ENCODE results near the gene THRA.
A peak's percentile ranks its signal among the peaks of the same experiment; 100 is the strongest.

Gene THRA

DNA sequence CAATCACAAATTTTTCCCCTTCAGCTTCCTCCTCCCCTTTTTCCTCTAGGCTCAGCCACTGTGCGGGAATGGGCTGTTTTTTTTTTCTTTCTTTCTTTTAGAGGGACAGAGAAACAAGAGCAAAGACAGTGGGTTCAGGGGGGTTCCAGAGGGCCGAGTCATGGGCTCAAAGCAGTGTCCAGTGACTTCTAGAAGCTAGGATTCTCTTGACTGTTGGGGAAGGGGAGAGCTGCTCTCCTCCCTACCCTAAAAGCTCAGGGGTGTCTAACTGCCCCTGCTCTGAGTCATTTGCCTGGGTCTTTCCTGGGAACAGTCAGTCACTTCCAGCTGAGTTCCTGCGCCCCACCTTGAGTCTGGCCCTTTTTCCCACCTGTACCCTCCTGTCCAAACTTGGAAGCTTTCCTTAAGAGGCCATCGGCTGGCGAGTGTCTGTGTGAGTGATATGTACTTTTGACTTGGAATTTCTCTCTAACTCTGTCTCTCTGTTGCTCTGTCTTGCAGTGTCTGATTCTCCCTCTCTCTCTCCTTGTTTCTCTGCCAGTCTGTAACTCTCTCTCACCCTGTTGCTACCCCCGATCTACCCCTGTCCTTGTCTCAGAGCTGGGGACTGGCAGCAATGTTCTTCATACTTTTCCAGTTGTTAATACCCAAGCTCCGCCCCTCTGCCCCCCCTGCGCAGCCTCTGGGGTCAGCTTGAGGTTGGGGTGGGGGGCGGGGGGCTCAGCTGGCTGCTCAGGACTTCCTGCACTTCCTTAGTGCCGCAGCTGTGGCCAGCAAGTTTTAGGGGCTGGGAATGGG lies 2.4 kb downstream of the THRA start:
- TF ChIP-seq, protein P1, sequence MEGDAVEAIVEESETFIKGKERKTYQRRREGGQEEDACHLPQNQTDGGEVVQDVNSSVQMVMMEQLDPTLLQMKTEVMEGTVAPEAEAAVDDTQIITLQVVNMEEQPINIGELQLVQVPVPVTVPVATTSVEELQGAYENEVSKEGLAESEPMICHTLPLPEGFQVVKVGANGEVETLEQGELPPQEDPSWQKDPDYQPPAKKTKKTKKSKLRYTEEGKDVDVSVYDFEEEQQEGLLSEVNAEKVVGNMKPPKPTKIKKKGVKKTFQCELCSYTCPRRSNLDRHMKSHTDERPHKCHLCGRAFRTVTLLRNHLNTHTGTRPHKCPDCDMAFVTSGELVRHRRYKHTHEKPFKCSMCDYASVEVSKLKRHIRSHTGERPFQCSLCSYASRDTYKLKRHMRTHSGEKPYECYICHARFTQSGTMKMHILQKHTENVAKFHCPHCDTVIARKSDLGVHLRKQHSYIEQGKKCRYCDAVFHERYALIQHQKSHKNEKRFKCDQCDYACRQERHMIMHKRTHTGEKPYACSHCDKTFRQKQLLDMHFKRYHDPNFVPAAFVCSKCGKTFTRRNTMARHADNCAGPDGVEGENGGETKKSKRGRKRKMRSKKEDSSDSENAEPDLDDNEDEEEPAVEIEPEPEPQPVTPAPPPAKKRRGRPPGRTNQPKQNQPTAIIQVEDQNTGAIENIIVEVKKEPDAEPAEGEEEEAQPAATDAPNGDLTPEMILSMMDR (IDR thresholded peaks at IDR 0.05; ENCODE audit: low read depth, low read length) = no peak
- in situ Hi-C loops (cut with HindIII; ENCODE audit: low sequenced_read_pairs) = loop anchor here (25.0 kb wide), 1 partner anchor 122 kb away; the partner anchor contains the start of gene RAPGEFL1
- H3K4me3 ChIP-seq (ENCODE audit: low read depth, low read length) = peak overlapping the region; percentile 20
- DNase-seq (ENCODE audit: low read depth, low spot score) = peak; percentile 58

DNA sequence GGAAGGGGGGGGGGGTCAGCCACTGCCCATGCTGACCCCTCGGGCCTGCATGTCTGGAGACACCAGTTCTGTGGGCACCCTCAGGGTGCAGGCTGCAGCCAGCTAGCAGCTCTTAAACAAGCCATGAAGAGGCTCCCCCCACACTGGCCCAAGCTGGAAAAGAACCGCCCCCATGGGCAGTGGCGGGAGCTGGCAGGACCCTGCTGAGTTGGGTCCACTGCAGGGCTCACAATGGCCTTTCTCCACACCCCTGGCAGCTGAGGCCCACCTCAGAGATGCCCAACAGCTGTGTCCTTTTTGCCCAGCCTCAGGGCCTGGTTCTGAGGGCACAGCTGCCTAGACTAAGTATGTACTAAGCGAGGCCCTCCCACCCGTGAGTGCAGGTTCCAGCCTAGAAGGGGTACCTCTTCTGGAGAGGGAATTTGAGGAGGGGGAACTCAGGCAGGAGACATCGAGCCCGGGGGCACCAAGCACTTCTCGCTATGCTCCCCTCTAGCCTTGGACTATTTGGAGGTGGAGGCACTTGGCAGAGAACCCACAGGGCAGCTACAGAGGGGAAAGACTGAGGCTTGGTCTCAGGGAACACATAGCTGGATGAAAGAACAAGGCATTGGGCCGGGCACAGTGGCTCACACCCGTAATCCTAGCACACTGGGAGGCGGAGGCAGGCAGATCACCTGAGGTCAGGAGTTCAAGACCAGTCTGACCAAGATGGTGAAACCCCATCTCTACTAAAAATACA lies 3.2 kb downstream of the THRA start:
- no peak overlapping the region for H3K4me3 ChIP-seq (ENCODE audit: low read depth, low read length)
- no peak for DNase-seq (ENCODE audit: low read depth, low spot score)
- in situ Hi-C loops (cut with HindIII; ENCODE audit: low sequenced_read_pairs) = loop anchor here (25.0 kb wide), 1 partner anchor 121 kb away; the partner anchor contains the start of gene RAPGEFL1
- TF ChIP-seq, protein P1 (IDR thresholded peaks at IDR 0.05; ENCODE audit: low read depth, low read length) = no peak

DNA sequence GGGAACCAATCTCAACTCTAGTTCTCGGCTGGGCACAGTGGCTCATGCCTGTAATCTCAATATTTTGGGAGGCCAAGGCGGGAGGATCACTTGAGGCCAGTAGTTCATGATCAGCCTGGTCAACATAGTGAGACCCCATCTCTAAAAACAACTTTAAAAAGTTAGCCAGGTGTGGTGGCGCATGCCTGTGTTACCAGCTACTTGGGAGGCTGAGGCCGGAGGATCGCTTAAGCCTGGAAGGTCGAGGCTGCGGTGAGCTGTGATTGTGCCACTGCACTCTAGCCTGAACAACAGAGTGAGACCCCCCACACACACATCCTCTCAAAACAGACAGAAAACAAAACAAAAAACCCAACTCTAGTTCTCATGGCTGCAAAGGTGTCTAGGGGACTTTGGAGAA lies 4.9 kb downstream of the THRA start:
- H3K4me3 ChIP-seq (ENCODE audit: low read depth, low read length) = no peak overlapping the region
- no peak for DNase-seq (ENCODE audit: low read depth, low spot score)
- TF ChIP-seq, protein P1 (IDR thresholded peaks at IDR 0.05; ENCODE audit: low read depth, low read length) = no peak
- in situ Hi-C loops (cut with HindIII; ENCODE audit: low sequenced_read_pairs) = loop anchor here (25.0 kb wide), 1 partner anchor 120 kb away; the partner anchor contains the start of gene RAPGEFL1

DNA sequence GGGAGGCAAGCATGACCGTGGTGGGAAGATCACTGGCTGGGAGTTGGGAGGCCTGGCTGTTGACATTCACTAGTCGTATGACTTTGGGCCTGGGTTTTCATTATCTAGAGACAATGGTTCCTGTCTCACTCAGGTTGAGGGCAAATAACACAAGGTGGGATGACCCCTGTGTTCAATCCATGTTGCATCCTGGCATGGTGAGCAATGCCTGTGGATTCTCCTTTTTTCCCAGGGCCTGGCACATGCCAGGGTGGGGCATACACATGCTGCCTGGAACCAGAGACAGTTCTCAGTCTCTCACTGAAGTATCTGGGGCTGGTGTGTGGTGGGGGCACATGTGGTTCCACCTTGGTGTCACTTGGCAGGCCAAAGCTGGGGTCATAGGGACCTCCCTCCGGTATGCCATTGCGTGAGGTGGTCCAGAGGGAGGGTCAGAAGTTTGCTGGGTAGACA lies 5.4 kb downstream of the THRA start:
- in situ Hi-C loops (cut with HindIII; ENCODE audit: low sequenced_read_pairs) = loop anchor here (25.0 kb wide), 1 partner anchor 119 kb away; the partner anchor contains the start of gene RAPGEFL1
- TF ChIP-seq, protein P1 (IDR thresholded peaks at IDR 0.05; ENCODE audit: low read depth, low read length) = no peak
- no peak overlapping the region for H3K4me3 ChIP-seq (ENCODE audit: low read depth, low read length)
- no peak for DNase-seq (ENCODE audit: low read depth, low spot score)

DNA sequence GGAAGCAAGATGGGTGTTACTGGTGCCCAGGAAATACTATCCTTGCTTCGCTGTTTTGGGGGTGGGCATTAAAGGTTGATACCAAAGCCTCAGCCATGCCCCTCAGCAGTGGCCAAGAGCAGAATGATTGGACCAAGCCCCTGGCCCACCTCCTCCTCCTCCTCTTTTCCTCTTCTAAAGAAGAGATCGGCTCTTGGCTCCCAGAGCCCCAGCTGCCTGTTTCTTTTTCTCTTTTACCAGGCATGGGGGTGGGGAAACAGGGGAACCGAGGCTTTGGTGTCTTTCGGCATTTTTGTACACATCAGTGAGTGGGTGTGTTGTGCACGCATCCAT lies 5.8 kb downstream of the THRA start:
- DNase-seq (ENCODE audit: low read depth, low spot score) = no peak
- in situ Hi-C loops (cut with HindIII; ENCODE audit: low sequenced_read_pairs) = loop anchor here (25.0 kb wide), 1 partner anchor 119 kb away; the partner anchor contains the start of gene RAPGEFL1
- TF ChIP-seq, protein P1 (IDR thresholded peaks at IDR 0.05; ENCODE audit: low read depth, low read length) = no peak
- H3K4me3 ChIP-seq (ENCODE audit: low read depth, low read length) = peak overlapping the region; percentile 24

DNA sequence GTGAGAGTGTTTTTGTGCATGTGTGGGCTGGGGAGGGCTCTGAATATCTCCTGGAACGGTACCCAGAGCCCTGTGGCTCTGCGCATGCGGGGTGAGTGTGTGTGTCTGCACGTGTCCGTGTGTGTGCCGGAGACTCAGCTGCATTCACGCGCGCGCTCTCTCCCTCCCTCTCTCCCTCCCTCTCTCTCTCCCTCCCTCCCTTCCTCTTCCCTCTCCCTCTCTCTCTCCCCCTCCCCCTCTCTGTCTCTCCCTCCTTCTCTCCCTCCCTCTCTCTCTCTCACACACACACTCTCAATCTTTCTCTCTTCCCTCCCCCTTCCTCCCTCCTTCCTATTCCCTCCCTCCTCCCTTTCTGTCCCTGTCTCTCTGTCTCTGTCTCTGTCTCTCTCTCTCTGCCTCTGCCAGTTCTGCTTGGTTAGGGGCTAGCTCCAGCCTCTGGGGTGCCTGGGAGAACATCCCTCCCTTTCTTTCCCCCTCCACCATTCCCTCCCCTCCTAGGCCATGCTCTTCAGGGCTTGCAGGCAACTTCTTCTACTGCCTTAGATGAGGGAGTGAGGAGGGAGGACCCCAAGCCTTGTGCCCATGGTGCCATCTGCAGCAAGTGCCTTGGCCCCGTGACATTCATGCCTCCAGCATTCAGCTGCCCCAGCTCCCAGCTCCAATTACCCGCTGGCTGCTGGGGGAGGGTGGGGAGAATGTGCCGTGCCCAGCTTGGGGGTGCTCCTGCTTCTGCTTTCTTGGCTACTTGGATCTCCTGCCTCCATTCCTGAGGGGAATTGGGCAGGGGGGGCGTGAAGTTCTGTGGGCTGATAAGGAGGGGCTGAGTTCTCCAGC lies 6.4 kb downstream of the THRA start:
- TF ChIP-seq, protein P1 (IDR thresholded peaks at IDR 0.05; ENCODE audit: low read depth, low read length) = no peak
- peak; percentile 75 for DNase-seq (ENCODE audit: low read depth, low spot score)
- in situ Hi-C loops (cut with HindIII; ENCODE audit: low sequenced_read_pairs) = loop anchor here (25.0 kb wide), 1 partner anchor 118 kb away; the partner anchor contains the start of gene RAPGEFL1
- peak overlapping the region; percentile 24 for H3K4me3 ChIP-seq (ENCODE audit: low read depth, low read length)
